RWPE1 (cell line): ENCODE results near the gene NEK3.

Source experiments
- CTCF ChIA-PET: fragments of 350-600 bp; sonication (Branson Sonifier 250); formaldehyde crosslinking; extraction: SDS; loops from one replicate; lab custom pipeline; 2021; lab: Yijun Ruan, JAX
- POLR2A ChIA-PET: fragments of 400-600 bp; formaldehyde crosslinking; extraction: SDS; loops from one replicate; lab custom pipeline; 2020; ENCODE audit warnings: antibody characterized with exemption; ENCODE audit not compliant: low non-redundant PET; lab: Yijun Ruan, JAX
- DNase-seq: peaks from one replicate; pipeline ENCODE4 v3.0.0; 2012; ENCODE audit warnings: low spot score
- H3K27ac ChIP-seq: fragments of 450-650 bp; 2 replicates; pipeline ENCODE4 v1.5.1; 2017
- TF ChIP-seq, protein P1 (sequence below): fragments of 450-650 bp; conservative IDR thresholded peaks from 2 replicates; pipeline ENCODE4 v1.5.1; 2017; ENCODE audit warnings: low read depth, mild to moderate bottlenecking

Gene NEK3

DNA sequence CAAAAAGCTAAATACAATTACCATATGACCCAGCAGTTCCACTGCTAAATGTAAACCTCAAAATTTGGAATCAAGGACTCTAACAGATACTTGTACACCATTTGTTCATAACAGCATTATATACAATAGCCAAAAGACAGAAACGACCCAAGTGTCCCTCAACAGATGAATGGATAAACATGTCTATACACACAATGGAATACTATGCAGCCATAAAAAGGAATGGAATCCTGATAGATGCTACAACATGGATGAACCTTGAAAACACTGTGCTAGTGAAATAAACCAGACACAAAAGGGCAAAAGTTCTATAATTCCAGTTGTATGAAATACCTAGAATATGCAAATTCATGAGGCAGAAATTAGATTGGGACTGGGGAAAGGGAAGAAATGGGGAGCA, 12.2 kb downstream of the NEK3 start:
- ChIA-PET POLR2A (no interaction called here), CTCF (interaction anchor here (0.6 kb wide), 1 partner anchor 285 kb away, joined by 3 read pairs; no protein-coding TSS in a partner anchor)
- TF ChIP-seq, protein P1, sequence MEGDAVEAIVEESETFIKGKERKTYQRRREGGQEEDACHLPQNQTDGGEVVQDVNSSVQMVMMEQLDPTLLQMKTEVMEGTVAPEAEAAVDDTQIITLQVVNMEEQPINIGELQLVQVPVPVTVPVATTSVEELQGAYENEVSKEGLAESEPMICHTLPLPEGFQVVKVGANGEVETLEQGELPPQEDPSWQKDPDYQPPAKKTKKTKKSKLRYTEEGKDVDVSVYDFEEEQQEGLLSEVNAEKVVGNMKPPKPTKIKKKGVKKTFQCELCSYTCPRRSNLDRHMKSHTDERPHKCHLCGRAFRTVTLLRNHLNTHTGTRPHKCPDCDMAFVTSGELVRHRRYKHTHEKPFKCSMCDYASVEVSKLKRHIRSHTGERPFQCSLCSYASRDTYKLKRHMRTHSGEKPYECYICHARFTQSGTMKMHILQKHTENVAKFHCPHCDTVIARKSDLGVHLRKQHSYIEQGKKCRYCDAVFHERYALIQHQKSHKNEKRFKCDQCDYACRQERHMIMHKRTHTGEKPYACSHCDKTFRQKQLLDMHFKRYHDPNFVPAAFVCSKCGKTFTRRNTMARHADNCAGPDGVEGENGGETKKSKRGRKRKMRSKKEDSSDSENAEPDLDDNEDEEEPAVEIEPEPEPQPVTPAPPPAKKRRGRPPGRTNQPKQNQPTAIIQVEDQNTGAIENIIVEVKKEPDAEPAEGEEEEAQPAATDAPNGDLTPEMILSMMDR: no peak
- no peak overlapping the region for H3K27ac ChIP-seq
- DNase-seq: no peak

DNA sequence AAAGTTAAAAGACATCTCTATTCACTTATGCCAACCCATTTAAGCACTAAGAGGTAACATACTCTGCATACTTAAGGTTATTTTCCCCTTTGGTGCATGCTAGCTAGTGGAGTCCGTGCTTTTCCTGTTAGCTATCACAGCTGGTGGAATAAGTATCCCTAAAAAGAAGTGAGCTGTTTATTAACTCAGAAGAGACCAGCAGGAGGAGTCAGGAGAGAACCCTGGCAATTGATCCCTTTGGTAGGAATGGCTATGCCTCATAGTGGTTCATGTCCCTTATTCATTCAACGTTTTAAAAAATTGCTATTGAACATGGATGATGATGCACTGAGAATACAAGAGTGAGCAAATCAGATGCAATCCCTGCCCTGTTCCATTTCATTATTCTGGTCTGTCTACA, 18.1 kb downstream of the NEK3 start:
- H3K27ac ChIP-seq: no peak overlapping the region
- no peak for DNase-seq
- ChIA-PET CTCF (no interaction called here), POLR2A (no interaction called here)
- TF ChIP-seq, protein P1: no peak

DNA sequence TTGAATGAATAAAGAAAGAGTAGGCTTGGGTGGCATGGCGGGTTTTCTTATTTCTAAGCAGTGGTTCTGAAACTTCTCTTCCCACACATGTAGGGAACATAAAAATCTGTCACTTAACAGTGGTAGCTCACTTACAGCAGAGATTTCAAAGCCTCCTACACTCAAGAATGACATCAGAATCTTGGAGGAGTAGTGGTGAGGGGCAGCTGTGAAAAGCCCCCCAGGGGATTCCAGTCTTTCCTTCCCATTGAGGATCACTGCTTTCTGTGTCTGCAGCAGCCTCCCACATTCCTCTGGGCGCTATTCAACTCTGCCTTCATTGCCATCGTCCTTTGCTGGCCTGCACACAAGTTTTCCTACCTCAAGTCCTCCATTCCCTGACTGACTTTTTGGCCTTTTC, 21.9 kb downstream of the NEK3 start:
- no peak for DNase-seq
- TF ChIP-seq, protein P1: no peak
- no peak overlapping the region for H3K27ac ChIP-seq
- ChIA-PET CTCF (no interaction called here), POLR2A (no interaction called here)

DNA sequence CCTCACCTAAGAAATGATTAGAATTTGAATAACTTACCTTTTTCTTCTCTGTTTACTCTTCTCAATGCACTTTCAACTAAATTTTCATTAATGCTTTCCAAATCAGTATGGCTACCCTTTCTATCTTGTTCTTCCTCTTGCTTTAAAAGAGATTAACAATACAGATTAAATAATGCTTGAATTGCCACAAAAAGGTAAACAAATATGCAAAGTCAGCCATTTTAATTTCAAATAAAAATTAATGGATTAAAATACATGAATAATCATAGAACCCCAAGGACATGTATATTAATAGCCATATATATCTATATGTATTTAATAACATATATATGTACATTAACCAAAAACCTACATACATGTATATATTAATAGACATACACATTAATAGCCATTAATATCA, 22.6 kb downstream of the NEK3 start:
- no peak overlapping the region for H3K27ac ChIP-seq
- ChIA-PET POLR2A (no interaction called here), CTCF (no interaction called here)
- TF ChIP-seq, protein P1: no peak
- no peak for DNase-seq

DNA sequence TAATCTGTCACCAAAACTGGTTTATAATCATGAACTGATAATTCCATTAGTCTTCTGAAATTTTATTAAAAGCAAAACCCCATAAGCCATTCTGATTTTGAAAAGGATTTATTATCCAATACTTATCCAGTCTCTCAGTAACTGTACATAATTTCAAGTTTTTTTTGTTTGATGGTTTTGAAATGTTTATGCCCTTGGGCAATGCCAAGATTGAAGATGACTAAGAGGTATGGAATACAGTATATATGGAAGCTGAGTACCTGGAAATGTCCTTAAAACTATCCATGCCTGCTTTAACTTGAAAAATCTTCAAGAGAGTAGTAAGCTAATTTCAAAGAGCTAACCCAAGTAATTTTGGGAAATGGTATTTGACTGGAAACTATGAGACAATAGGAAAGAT, 28.8 kb downstream of the NEK3 start:
- TF ChIP-seq, protein P1: no peak
- CTCF ChIA-PET: interaction anchor here (1.0 kb wide), 1 partner anchor 320 kb away, joined by 3 read pairs; no protein-coding TSS in a partner anchor
- POLR2A ChIA-PET: no interaction called here
- no peak overlapping the region for H3K27ac ChIP-seq
- DNase-seq: peak; percentile 46

DNA sequence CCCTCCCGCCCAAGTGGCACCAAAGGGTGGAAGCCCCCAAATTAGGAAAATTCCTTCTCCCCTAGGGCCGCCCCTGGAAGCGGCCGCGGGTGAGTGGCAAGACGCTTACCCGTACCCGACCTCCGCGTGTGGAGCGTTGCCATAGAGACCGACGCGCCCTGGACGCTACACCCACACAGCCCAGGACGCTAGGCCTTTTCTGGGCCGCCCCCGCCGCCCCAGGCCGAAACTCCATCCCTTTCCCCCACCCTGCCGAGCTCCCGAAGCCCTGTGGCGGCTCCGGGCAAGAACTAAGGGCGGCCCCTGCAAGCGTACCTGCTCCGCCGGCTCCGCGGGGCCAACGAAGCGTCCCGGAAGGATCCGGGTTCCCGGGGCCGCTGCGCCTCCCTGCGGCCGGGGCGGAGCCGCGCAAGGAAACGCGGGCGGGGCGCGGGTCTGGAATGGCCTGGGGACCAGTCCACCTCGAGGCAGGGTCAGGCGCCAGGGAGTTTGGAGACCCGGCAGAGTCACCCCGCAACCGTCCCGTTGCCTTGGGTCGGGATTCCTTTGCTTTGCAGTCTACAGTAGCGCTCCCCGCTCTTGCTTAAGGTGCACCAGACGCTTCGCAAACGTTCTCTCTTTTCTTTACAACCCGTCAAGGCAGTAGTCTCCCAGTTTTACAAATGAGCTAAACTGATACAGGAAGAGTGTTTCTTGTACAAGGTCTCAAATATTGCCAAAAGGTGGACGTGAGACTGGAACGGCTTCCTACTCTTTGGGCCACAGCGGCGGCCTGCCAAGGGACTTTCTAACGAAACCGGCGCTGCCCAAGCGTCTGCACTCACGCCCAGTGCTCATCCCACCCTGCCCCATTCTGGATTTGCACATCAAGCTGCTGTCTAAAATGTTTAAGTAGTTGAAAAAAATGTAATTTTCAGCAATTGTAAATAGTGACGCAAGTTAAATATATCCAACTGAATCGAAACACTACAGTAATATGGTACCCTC, 30.4 kb downstream of the NEK3 start, which contains the start of gene NEK5:
TSS of gene NEK5 (minus strand) at position 360 of the 987 bp plus-strand sequence. CDS start 1,591 bp downstream, outside the sequence.
- ChIA-PET CTCF (interaction anchor here (0.5 to 3.1 kb wide), 5 partner anchors 10 to 310 kb away, joined by 3 to 38 read pairs (median 4); no protein-coding TSS in a partner anchor), POLR2A (no interaction called here)
- TF ChIP-seq, protein P1: peak; percentile 85
- 0 out of 2 replicates have a peak within 1 kb of the TSS, but pooled peaks have one; percentile 15 for H3K27ac ChIP-seq
- peak; percentile 73 for DNase-seq
